ENCODE data around the gene KLHDC7A. TPM values are rescaled to one million over a fixed set of nuclear protein-coding genes. Genes with fewer than 3 reads are reported as not detected.

The KLHDC7A gene
- polyA plus RNA-seq, 3 donors = not detected

GRCh38 chr1:18512883-18513282 lies 32.2 kb downstream of the KLHDC7A start:
- Mint-ChIP-seq H3K4me1 (no peaks in the 10 kb centered on the region), H3K27ac (no peak overlapping the region), H3K36me3 (no peaks in the 10 kb centered on the region), H3K27me3 (ENCODE audit: low read depth in 3 of 3) (peaks cover 0 to 8% (median 2%) of the 10 kb centered on the region in 3 donors), H3K4me3 (peak overlapping the region in 1 of 2 donors; percentile 50), H3K9me3 (peaks cover 5 to 36% (median 16%) of the 10 kb centered on the region in 7 donors)
- Histone ChIP-seq H3K9me3 (replicated peaks in 1 of 2; ENCODE audit: control insufficient read depth in 1 of 2, insufficient read depth in 1 of 2, low read length in 2 of 2) (peaks cover 15 to 22% of the 10 kb centered on the region in 2 donors), H3K4me2 (replicated peaks; ENCODE audit: extremely low read depth, low read length, poor library complexity, severe bottlenecking) (no peak overlapping the region), H3K27me3 (ENCODE audit: control insufficient read depth in 2 of 2, insufficient read depth in 2 of 2, low read length in 2 of 2) (no peaks in the 10 kb centered on the region), H2AFZ (ENCODE audit: insufficient read depth, low read depth, low read length, poor library complexity, severe bottlenecking) (no peak overlapping the region), H3K4me3 (replicated peaks in 1 of 3; ENCODE audit: low read depth in 2 of 3, low read length in 3 of 3) (no peak overlapping the region), H3K36me3 (replicated peaks in 1 of 2; ENCODE audit: control insufficient read depth in 1 of 2, insufficient read depth in 2 of 2, low read length in 2 of 2) (no peaks in the 10 kb centered on the region), H3K9ac (ENCODE audit: insufficient read depth, low read length, poor library complexity, severe bottlenecking) (no peak overlapping the region), H3K79me2 (ENCODE audit: insufficient read depth, low read length) (no peaks in the 10 kb centered on the region), H4K20me1 (ENCODE audit: insufficient read depth, low read length) (no peaks in the 10 kb centered on the region), H3K27ac (ENCODE audit: low read depth in 1 of 2, low read length in 2 of 2) (no peak overlapping the region), H3K4me1 (ENCODE audit: control insufficient read depth in 1 of 2, insufficient read depth in 2 of 2, low read length in 2 of 2) (no peaks in the 10 kb centered on the region)
- 64% methylated on average over 7 of the region's 9 CpGs for WGBS (ENCODE audit: insufficient coverage)
- intact Hi-C loops (cut with micrococcal nuclease) = no loop called here
- TF ChIP-seq CTCF (IDR thresholded peaks at IDR 0.05) = no peak
- DNase-seq = no peak

- Histone ChIP-seq H3K4me3 (replicated peaks in 1 of 3; ENCODE audit: low read depth in 2 of 3, low read length in 3 of 3) (no peak overlapping the region), H3K27me3 (ENCODE audit: control insufficient read depth in 2 of 2, insufficient read depth in 2 of 2, low read length in 2 of 2) (no peaks in the 10 kb centered on the region), H2AFZ (ENCODE audit: insufficient read depth, low read depth, low read length, poor library complexity, severe bottlenecking) (no peak overlapping the region), H3K9me3 (replicated peaks in 1 of 2; ENCODE audit: control insufficient read depth in 1 of 2, insufficient read depth in 1 of 2, low read length in 2 of 2) (peaks cover 15 to 22% of the 10 kb centered on the region in 2 donors), H3K4me1 (ENCODE audit: control insufficient read depth in 1 of 2, insufficient read depth in 2 of 2, low read length in 2 of 2) (no peaks in the 10 kb centered on the region), H3K9ac (ENCODE audit: insufficient read depth, low read length, poor library complexity, severe bottlenecking) (no peak overlapping the region), H3K79me2 (ENCODE audit: insufficient read depth, low read length) (no peaks in the 10 kb centered on the region), H4K20me1 (ENCODE audit: insufficient read depth, low read length) (no peaks in the 10 kb centered on the region), H3K4me2 (replicated peaks; ENCODE audit: extremely low read depth, low read length, poor library complexity, severe bottlenecking) (no peak overlapping the region), H3K36me3 (replicated peaks in 1 of 2; ENCODE audit: control insufficient read depth in 1 of 2, insufficient read depth in 2 of 2, low read length in 2 of 2) (no peaks in the 10 kb centered on the region), H3K27ac (ENCODE audit: low read depth in 1 of 2, low read length in 2 of 2) (no peak overlapping the region)
- intact Hi-C loops (cut with micrococcal nuclease) = no loop called here
- H3K27me3 Mint-ChIP-seq (ENCODE audit: low read depth in 3 of 3) = peaks cover 0 to 5% (median 0%) of the 10 kb centered on the region in 3 donors
- H3K27ac Mint-ChIP-seq = no peak overlapping the region
- no peaks in the 10 kb centered on the region for H3K4me1 Mint-ChIP-seq
- TF ChIP-seq CTCF (IDR thresholded peaks at IDR 0.05) = no peak
- WGBS (ENCODE audit: insufficient coverage) = no CpG with 5 or more reads among the region's 1 CpG
- H3K36me3 Mint-ChIP-seq = no peaks in the 10 kb centered on the region
- peaks cover 7 to 36% (median 22%) of the 10 kb centered on the region in 7 donors for H3K9me3 Mint-ChIP-seq
- DNase-seq = no peak
- no peak overlapping the region for H3K4me3 Mint-ChIP-seq
Measured at GRCh38 chr1:18513995-18514394, 33.3 kb downstream of the KLHDC7A start.
